HCT116 (cell line): Measurements from ENCODE around the gene IFI44. TPM values are rescaled to one million over a fixed set of nuclear protein-coding genes. Genes with fewer than 3 reads are reported as not detected.

ENCODE experiments used
- ATAC-seq: fragments of 200-7000 bp; cut with Tn5 transposase; 2 replicates; pipeline ENCODE4 v1.9.1; 2020; ENCODE audit warnings: mild to moderate bottlenecking, moderate library complexity
- BruUV-seq: library from RNA; stranded (reverse); fragments of 400-500 nt; replicated peaks from 2 replicates; lab custom pipeline; 2021; lab: Mats Ljungman, UMichigan
- CTCF ChIA-PET: fragments of 300-600 bp; sonication (Branson Sonifier 250); formaldehyde crosslinking; loops from one replicate; lab custom pipeline; 2021; ENCODE audit warnings: antibody characterized with exemption; lab: Charles Lee
- POLR2A ChIA-PET: fragments of 300-600, 350-600 bp; sonication (Branson Sonifier 250); formaldehyde crosslinking; loops from one replicate; lab custom pipeline; 2021; ENCODE audit warnings: antibody characterized with exemption; lab: Charles Lee
- RAD21 ChIA-PET, 2 experiments: fragments of 300-600 bp; sonication (Branson Sonifier 250); formaldehyde crosslinking; loops; one replicate each; lab custom pipeline; 2023; ENCODE audit warnings: low total read pairs in 2 of 2; ENCODE audit not compliant: uncharacterized antibody in 2 of 2, unreplicated experiment in 2 of 2, low non-redundant PET in 1 of 2; lab: Charles Lee
- DNase-seq: peaks from one replicate; pipeline ENCODE4 v3.0.0-alpha.2; 2010; ENCODE audit warnings: low read depth, low spot score
- H2AFZ ChIP-seq: fragments of 200-600 bp; shearing (Covaris generic), sonication (generic); 2 replicates; pipeline ENCODE4 v1.6.1; 2017; ENCODE audit warnings: low read depth, mixed run types, mixed read lengths, antibody characterized with exemption, low read length; ENCODE audit not compliant: poor library complexity, severe bottlenecking
- H3K27ac ChIP-seq: 2 replicates; pipeline ENCODE4 v1.5.1; 2012; ENCODE audit warnings: low read depth, low read length
- H3K27me3 ChIP-seq: fragments of 200-600 bp; sonication (generic); 2 replicates; pipeline ENCODE4 v1.6.1; 2016; ENCODE audit warnings: mixed run types, low read length, mixed read lengths; ENCODE audit not compliant: insufficient read depth
- H3K36me3 ChIP-seq, 2 experiments: fragments of 200-500 bp in 1 of 2; fragments of 200-600 bp in 1 of 2; sonication (Bioruptor generic) in 1 of 2; sonication (generic) in 1 of 2; 2 replicates each; pipeline versions ENCODE4 v1.5.1 to v1.6.1; 2014 to 2016; ENCODE audit warnings: low read length in 2 of 2, inconsistent platforms in 1 of 2, mixed read lengths in 1 of 2, mixed run types in 1 of 2; ENCODE audit not compliant: insufficient read depth in 2 of 2, control insufficient read depth in 1 of 2
- H3K4me1 ChIP-seq, 2 experiments: fragments of 200-600 bp in 1 of 2; sonication (generic) in 1 of 2; 2 replicates each; pipeline versions ENCODE4 v1.5.1 to v1.6.1; 2012 to 2017; ENCODE audit warnings: low read length in 2 of 2, inconsistent platforms in 1 of 2, mild to moderate bottlenecking in 1 of 2, mixed read lengths in 1 of 2, mixed run types in 1 of 2, moderate library complexity in 1 of 2; ENCODE audit not compliant: insufficient read depth in 2 of 2, control insufficient read depth in 1 of 2
- H3K4me2 ChIP-seq: fragments of 200-600 bp; sonication (generic); 2 replicates; pipeline ENCODE4 v1.6.1; 2017; ENCODE audit warnings: mixed run types, low read length, mixed read lengths
- H3K4me3 ChIP-seq, 2 experiments: fragments of 200-600 bp in 1 of 2; sonication (generic) in 1 of 2; replicated peaks in 1 of 2; 2 replicates each; pipeline ENCODE4 v1.5.1; 2011 to 2016; ENCODE audit warnings: low read length in 2 of 2, control low read depth in 1 of 2, low read depth in 1 of 2, mild to moderate bottlenecking in 1 of 2, mixed read lengths in 1 of 2, mixed run types in 1 of 2
- H3K79me2 ChIP-seq: fragments of 200-600 bp; sonication (generic); 2 replicates; pipeline ENCODE4 v1.6.1; 2017; ENCODE audit warnings: mild to moderate bottlenecking, mixed run types, low read length, moderate library complexity, mixed read lengths; ENCODE audit not compliant: insufficient read depth
- H3K9ac ChIP-seq: fragments of 200-600 bp; sonication (generic); 2 replicates; pipeline ENCODE4 v1.6.1; 2016; ENCODE audit warnings: low read length, mixed read lengths
- H3K9me2 ChIP-seq: fragments of 200-600 bp; sonication (generic), shearing (Covaris generic); 2 replicates; pipeline ENCODE4 v1.6.1; 2017; ENCODE audit warnings: mixed run types, mild to moderate bottlenecking, moderate library complexity; ENCODE audit not compliant: insufficient read depth
- H3K9me3 ChIP-seq, 2 experiments: fragments of 200-500 bp in 1 of 2; fragments of 200-600 bp in 1 of 2; sonication (Bioruptor generic) in 1 of 2; sonication (generic) in 1 of 2; 2 replicates each; pipeline ENCODE4 v1.6.1; 2014 to 2017; ENCODE audit warnings: low read length in 2 of 2, mixed read lengths in 2 of 2, inconsistent platforms in 1 of 2, low read depth in 1 of 2, mild to moderate bottlenecking in 1 of 2, mixed run types in 1 of 2, moderate library complexity in 1 of 2; ENCODE audit not compliant: control insufficient read depth in 1 of 2, insufficient read depth in 1 of 2
- H4K20me1 ChIP-seq: fragments of 200-600 bp; sonication (generic), shearing (Covaris generic); 2 replicates; pipeline ENCODE4 v1.6.1; 2017; ENCODE audit warnings: mixed run types, mild to moderate bottlenecking, moderate library complexity; ENCODE audit not compliant: insufficient read depth
- CEBPB ChIP-seq: IDR thresholded peaks from 2 replicates; pipeline ENCODE4 v1.6.1; 2012; ENCODE audit warnings: low read depth
- EGR1 ChIP-seq: IDR thresholded peaks from 2 replicates; pipeline ENCODE4 v1.6.1; 2012; ENCODE audit warnings: low read depth
- EZH2 ChIP-seq: fragments of 200-600 bp; sonication (generic); IDR thresholded peaks from 2 replicates; pipeline ENCODE4 v1.6.1; 2017; ENCODE audit warnings: antibody characterized with exemption, mixed run types
- FOSL1 ChIP-seq: IDR thresholded peaks from 2 replicates; pipeline ENCODE4 v1.6.1; 2012; ENCODE audit warnings: low read depth
- POLR2A ChIP-seq: IDR thresholded peaks from 2 replicates; pipeline ENCODE4 v1.7.0; 2011; ENCODE audit warnings: borderline replicate concordance; ENCODE audit not compliant: insufficient read depth, insufficient read length; ENCODE audit errors: extremely low read depth
- POLR2AphosphoS5 ChIP-seq: IDR thresholded peaks from 2 replicates; pipeline ENCODE4 v1.6.1; 2011; ENCODE audit warnings: mild to moderate bottlenecking, low read depth, low read length, moderate library complexity
- TCF7L2 ChIP-seq: IDR thresholded peaks from 2 replicates; pipeline ENCODE4 v1.7.0; 2011; ENCODE audit warnings: borderline replicate concordance, inconsistent platforms; ENCODE audit not compliant: insufficient read depth, insufficient read length; ENCODE audit errors: extremely low read depth
- intact Hi-C: fragments of 100-400 bp; cut with micrococcal nuclease; formaldehyde crosslinking; loops from 2 replicates; pipeline ENCODE4 v1.10.0; 2022
- total RNA-seq: library from RNA; stranded (reverse); gene quantifications from one replicate; pipeline ENCODE4 v1.2.1, GENCODE V29; 2021; ENCODE audit not compliant: unreplicated experiment
- TF ChIP-seq, protein P1 (sequence below): IDR thresholded peaks from 2 replicates; pipeline ENCODE4 v1.6.1; 2012
- TF ChIP-seq, protein P2 (sequence below), 3 experiments: fragments of 200-600 bp in 1 of 3; sonication (generic) in 1 of 3; IDR thresholded peaks in 2 of 3; conservative IDR thresholded peaks in 1 of 3; 2 replicates each; pipeline ENCODE4 v1.5.1; 2012 to 2017; ENCODE audit warnings: low read depth in 2 of 3, low read length in 2 of 3, antibody characterized with exemption in 1 of 3, borderline replicate concordance in 1 of 3, control low read depth in 1 of 3, mild to moderate bottlenecking in 1 of 3, mixed read lengths in 1 of 3, mixed run types in 1 of 3, moderate library complexity in 1 of 3; ENCODE audit not compliant: insufficient read depth in 1 of 3
- TF ChIP-seq, protein P3 (sequence below): IDR thresholded peaks from 2 replicates; pipeline ENCODE4 v1.6.1; 2012

Gene IFI44
- total RNA-seq, 1 experiment from 2014 or later = 0.66 TPM

DNA sequence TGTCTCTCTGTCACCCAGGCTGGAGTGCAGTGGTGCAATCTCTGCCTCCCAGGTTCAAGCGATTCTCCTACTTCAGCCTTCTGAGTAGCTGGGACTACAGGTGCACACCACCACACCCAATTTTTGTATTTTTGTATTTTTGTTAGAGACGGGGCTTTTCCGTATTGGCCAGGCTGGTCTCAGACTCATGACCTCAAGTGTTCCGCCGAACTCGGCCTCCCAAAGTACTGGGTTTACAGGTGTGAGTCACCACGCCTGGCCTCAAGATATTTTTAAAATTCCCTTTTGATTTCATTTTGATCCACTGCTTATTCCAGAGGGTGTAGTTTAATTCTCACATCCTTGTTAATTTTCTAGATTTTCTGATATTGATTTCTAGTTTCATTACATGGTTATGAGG lies 25.6 kb upstream of the IFI44 start:
- H3K4me3 ChIP-seq = no peak overlapping the region
- no peak for TF ChIP-seq EGR1
- TF ChIP-seq POLR2AphosphoS5 = no peak
- TF ChIP-seq FOSL1 = no peak
- TF ChIP-seq, protein P1, sequence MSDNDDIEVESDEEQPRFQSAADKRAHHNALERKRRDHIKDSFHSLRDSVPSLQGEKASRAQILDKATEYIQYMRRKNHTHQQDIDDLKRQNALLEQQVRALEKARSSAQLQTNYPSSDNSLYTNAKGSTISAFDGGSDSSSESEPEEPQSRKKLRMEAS = no peak
- TF ChIP-seq, protein P2, sequence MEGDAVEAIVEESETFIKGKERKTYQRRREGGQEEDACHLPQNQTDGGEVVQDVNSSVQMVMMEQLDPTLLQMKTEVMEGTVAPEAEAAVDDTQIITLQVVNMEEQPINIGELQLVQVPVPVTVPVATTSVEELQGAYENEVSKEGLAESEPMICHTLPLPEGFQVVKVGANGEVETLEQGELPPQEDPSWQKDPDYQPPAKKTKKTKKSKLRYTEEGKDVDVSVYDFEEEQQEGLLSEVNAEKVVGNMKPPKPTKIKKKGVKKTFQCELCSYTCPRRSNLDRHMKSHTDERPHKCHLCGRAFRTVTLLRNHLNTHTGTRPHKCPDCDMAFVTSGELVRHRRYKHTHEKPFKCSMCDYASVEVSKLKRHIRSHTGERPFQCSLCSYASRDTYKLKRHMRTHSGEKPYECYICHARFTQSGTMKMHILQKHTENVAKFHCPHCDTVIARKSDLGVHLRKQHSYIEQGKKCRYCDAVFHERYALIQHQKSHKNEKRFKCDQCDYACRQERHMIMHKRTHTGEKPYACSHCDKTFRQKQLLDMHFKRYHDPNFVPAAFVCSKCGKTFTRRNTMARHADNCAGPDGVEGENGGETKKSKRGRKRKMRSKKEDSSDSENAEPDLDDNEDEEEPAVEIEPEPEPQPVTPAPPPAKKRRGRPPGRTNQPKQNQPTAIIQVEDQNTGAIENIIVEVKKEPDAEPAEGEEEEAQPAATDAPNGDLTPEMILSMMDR (IDR thresholded peaks at IDR 0.05 in 2 of 3, conservative IDR thresholded peaks at IDR 0.05 in 1 of 3; ENCODE audit: borderline replicate concordance in 1 of 3, insufficient read depth in 1 of 3, low read depth in 2 of 3, low read length in 2 of 3) = no peak
- CTCF ChIA-PET = interaction anchor here (1.6 kb wide), 1 partner anchor 52 kb away, joined by 3 read pairs; no protein-coding TSS in a partner anchor
- H3K9me3 ChIP-seq = no peaks in the 10 kb centered on the region
- H3K27ac ChIP-seq = no peak overlapping the region
- no peak overlapping the region for H2AFZ ChIP-seq
- H3K36me3 ChIP-seq = no peaks in the 10 kb centered on the region
- POLR2A ChIA-PET = no interaction called here
- H3K79me2 ChIP-seq = no peaks in the 10 kb centered on the region
- H3K4me1 ChIP-seq = no peaks in the 10 kb centered on the region; a peak in 1 of 4 replicates
- intact Hi-C loops = no loop called here
- H3K9ac ChIP-seq = no peak overlapping the region
- no peaks in the 10 kb centered on the region for H4K20me1 ChIP-seq
- ATAC-seq (no peak), DNase-seq (no peak)
- BruUV-seq = no TSS peak
- no peak overlapping the region for H3K4me2 ChIP-seq
- no peaks in the 10 kb centered on the region for H3K27me3 ChIP-seq
- RAD21 ChIA-PET = no interaction called here
- no peaks in the 10 kb centered on the region for H3K9me2 ChIP-seq

DNA sequence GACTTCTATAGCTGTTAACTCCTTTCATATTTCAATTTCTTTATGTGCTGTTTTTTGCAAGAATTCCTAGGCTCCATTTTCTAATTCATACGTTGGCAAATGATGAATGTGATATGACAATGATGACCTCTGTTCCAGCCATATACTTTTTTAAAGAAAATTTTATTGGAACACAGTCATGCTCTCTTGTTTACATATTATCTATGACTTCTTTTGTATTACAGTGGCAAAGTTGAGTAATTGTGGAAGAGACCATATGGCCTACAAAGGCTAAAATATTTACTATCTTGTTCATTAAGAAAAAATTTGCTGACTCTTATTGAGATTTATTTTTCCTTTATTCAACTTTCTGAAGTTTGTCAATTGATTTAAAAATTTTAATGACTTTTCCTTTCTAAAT lies 22.3 kb upstream of the IFI44 start:
- no peak overlapping the region for H3K27ac ChIP-seq
- H3K9me2 ChIP-seq = no peaks in the 10 kb centered on the region
- H3K4me3 ChIP-seq = no peak overlapping the region
- no peaks in the 10 kb centered on the region for H3K36me3 ChIP-seq
- H2AFZ ChIP-seq = no peak overlapping the region
- no peaks in the 10 kb centered on the region for H3K79me2 ChIP-seq
- RAD21 ChIA-PET = no interaction called here
- no peak overlapping the region for H3K9ac ChIP-seq
- H3K4me2 ChIP-seq = no peak overlapping the region
- CTCF ChIA-PET = interaction anchor here (1.7 kb wide), 1 partner anchor 10 kb away, joined by 10 read pairs; no protein-coding TSS in a partner anchor
- DNase-seq (no peak), ATAC-seq (no peak)
- H4K20me1 ChIP-seq = no peaks in the 10 kb centered on the region
- H3K27me3 ChIP-seq = no peaks in the 10 kb centered on the region
- no peaks in the 10 kb centered on the region for H3K9me3 ChIP-seq
- TF ChIP-seq CEBPB (no peak), FOSL1 (no peak), POLR2A (no peak), EGR1 (no peak), EZH2 (no peak), TCF7L2 (no peak)
- TF ChIP-seq, protein P3, sequence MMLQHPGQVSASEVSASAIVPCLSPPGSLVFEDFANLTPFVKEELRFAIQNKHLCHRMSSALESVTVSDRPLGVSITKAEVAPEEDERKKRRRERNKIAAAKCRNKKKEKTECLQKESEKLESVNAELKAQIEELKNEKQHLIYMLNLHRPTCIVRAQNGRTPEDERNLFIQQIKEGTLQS = no peak
- H3K4me1 ChIP-seq = no peaks in the 10 kb centered on the region
- POLR2A ChIA-PET = interaction anchor here (1.4 kb wide), 1 partner anchor 623 kb away, joined by 4 read pairs; the partner anchor contains the start of gene DNAJB4
- BruUV-seq = no TSS peak
- intact Hi-C loops = no loop called here
